ENCODE results near the gene FSTL4.

- no peak for TF ChIP-seq CTCF (IDR thresholded peaks at IDR 0.05; ENCODE audit: low read length)
- TF ChIP-seq EZH2 (IDR thresholded peaks at IDR 0.05; ENCODE audit: borderline replicate concordance, low read length) = no peak
These were observed 208.5 kb downstream of the FSTL4 start for GRCh38 chr5:133403741-133404364.
